ENCODE results near the gene HRAS. TPM values are rescaled to one million over a fixed set of nuclear protein-coding genes. Genes with fewer than 3 reads are reported as not detected.

The HRAS gene
- total and polyA plus RNA-seq, 2 of the 13 experiments (the other 11 are each of a cell fraction or from before 2014, with no cell fraction given), result 32.9 to 50.0 TPM

DNA sequence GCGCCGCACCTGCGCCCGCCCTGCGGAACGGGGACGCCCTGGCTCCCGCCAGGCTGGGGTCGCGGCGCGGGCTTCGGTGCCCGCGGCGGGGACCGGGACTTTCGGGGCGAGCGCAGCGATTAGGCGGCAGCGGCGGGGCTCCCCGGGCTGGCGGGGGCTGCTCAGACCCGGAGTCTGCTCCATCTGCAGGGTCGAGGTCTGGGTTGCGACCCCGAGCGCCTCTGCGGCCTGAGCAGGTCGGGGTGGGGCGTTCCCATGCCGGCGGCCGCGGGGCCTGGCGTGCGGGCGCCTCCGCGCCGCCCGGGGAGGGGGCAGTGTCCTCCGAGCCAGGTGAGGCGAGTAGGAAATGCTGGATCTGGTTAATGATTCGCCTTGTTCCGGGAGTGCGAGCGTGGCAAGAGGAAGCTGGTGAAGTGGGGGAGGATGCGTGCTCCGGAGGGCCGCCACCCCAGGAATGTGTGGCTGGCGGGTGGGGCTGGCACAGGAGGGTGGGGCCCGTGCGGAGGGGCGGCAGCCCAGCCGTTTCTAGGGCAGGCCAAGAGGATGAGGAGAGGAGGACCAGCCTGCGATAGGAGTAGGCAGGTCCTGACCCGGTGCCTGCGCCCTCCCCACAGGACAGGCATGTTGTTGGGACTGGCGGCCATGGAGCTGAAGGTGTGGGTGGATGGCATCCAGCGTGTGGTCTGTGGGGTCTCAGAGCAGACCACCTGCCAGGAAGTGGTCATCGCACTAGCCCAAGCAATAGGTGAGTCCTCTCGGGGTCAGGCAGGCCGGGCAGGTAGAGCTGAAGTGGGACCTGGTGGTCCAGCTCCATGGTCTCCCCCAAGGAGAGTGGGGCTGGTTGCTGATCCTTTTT, 26.0 kb upstream of the HRAS start (continued):
- TF ChIP-seq, protein P1, sequence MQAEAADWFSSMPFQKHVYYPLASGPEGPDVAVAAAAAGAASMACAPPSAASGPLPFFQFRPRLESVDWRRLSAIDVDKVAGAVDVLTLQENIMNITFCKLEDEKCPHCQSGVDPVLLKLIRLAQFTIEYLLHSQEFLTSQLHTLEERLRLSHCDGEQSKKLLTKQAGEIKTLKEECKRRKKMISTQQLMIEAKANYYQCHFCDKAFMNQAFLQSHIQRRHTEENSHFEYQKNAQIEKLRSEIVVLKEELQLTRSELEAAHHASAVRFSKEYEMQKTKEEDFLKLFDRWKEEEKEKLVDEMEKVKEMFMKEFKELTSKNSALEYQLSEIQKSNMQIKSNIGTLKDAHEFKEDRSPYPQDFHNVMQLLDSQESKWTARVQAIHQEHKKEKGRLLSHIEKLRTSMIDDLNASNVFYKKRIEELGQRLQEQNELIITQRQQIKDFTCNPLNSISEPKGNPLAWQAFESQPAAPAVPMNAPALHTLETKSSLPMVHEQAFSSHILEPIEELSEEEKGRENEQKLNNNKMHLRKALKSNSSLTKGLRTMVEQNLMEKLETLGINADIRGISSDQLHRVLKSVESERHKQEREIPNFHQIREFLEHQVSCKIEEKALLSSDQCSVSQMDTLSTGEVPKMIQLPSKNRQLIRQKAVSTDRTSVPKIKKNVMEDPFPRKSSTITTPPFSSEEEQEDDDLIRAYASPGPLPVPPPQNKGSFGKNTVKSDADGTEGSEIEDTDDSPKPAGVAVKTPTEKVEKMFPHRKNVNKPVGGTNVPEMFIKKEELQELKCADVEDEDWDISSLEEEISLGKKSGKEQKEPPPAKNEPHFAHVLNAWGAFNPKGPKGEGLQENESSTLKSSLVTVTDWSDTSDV (CRISPR knock-in tag; IDR thresholded peaks at IDR 0.05), result no peak
- peak; percentile 48; the same call in 1 of the 2 replicates for TF ChIP-seq THAP11 (CRISPR knock-in tag; IDR thresholded peaks at IDR 0.05)
- TF ChIP-seq, protein P2, sequence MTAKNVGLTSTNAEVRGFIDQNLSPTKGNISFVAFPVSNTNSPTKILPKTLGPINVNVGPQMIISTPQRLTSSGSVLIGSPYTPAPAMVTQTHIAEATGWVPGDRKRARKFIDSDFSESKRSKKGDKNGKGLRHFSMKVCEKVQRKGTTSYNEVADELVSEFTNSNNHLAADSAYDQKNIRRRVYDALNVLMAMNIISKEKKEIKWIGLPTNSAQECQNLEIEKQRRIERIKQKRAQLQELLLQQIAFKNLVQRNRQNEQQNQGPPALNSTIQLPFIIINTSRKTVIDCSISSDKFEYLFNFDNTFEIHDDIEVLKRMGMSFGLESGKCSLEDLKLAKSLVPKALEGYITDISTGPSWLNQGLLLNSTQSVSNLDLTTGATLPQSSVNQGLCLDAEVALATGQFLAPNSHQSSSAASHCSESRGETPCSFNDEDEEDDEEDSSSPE (CRISPR knock-in tag; IDR thresholded peaks at IDR 0.05), result peak; percentile 47; the same call in 1 of the 2 replicates
- TF ChIP-seq ZNF644 (CRISPR knock-in tag; IDR thresholded peaks at IDR 0.05; ENCODE audit: low read depth), result no peak
- TF ChIP-seq, protein P3, sequence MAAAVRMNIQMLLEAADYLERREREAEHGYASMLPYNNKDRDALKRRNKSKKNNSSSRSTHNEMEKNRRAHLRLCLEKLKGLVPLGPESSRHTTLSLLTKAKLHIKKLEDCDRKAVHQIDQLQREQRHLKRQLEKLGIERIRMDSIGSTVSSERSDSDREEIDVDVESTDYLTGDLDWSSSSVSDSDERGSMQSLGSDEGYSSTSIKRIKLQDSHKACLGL (CRISPR knock-in tag; IDR thresholded peaks at IDR 0.05), result no peak; the same call in 1 of the 2 replicates
- TF ChIP-seq SALL2 (CRISPR knock-in tag; IDR thresholded peaks at IDR 0.05), result 0 out of 2 replicates have a peak, but pooled peaks have one; percentile 41
- TF ChIP-seq TAF15 (IDR thresholded peaks at IDR 0.05; ENCODE audit: low read depth, low read length, poor library complexity, severe bottlenecking), result no peak
- peak; percentile 31; the same call in 1 of the 2 replicates for TF ChIP-seq CEBPG (CRISPR knock-in tag; IDR thresholded peaks at IDR 0.05)
- TF ChIP-seq ZNF766 (CRISPR knock-in tag; IDR thresholded peaks at IDR 0.05; ENCODE audit: borderline replicate concordance), result no peak
- peak; percentile 50; the same call in 1 of the 2 replicates for TF ChIP-seq TAF1 (CRISPR knock-in tag; IDR thresholded peaks at IDR 0.05)
- TF ChIP-seq PHF21A (CRISPR knock-in tag; IDR thresholded peaks at IDR 0.05), result peak; percentile 66
- TF ChIP-seq ZNF615 (CRISPR knock-in tag; IDR thresholded peaks at IDR 0.05; ENCODE audit: borderline replicate concordance), result no peak
- TF ChIP-seq, protein P4, sequence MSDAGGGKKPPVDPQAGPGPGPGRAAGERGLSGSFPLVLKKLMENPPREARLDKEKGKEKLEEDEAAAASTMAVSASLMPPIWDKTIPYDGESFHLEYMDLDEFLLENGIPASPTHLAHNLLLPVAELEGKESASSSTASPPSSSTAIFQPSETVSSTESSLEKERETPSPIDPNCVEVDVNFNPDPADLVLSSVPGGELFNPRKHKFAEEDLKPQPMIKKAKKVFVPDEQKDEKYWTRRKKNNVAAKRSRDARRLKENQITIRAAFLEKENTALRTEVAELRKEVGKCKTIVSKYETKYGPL (CRISPR knock-in tag; IDR thresholded peaks at IDR 0.05), result no peak
- TF ChIP-seq ZNF605 (CRISPR knock-in tag; IDR thresholded peaks at IDR 0.05), result no peak
- TF ChIP-seq, protein P5, sequence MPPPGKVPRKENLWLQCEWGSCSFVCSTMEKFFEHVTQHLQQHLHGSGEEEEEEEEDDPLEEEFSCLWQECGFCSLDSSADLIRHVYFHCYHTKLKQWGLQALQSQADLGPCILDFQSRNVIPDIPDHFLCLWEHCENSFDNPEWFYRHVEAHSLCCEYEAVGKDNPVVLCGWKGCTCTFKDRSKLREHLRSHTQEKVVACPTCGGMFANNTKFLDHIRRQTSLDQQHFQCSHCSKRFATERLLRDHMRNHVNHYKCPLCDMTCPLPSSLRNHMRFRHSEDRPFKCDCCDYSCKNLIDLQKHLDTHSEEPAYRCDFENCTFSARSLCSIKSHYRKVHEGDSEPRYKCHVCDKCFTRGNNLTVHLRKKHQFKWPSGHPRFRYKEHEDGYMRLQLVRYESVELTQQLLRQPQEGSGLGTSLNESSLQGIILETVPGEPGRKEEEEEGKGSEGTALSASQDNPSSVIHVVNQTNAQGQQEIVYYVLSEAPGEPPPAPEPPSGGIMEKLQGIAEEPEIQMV (CRISPR knock-in tag; IDR thresholded peaks at IDR 0.05; ENCODE audit: low read depth), result no peak
- TF ChIP-seq ARID2 (CRISPR knock-in tag; IDR thresholded peaks at IDR 0.05; ENCODE audit: borderline replicate concordance), result no peak
- peak; percentile 33; the same call in 1 of the 2 replicates for TF ChIP-seq MTA1 (CRISPR knock-in tag; IDR thresholded peaks at IDR 0.05; ENCODE audit: borderline replicate concordance)
- TF ChIP-seq, protein P6, sequence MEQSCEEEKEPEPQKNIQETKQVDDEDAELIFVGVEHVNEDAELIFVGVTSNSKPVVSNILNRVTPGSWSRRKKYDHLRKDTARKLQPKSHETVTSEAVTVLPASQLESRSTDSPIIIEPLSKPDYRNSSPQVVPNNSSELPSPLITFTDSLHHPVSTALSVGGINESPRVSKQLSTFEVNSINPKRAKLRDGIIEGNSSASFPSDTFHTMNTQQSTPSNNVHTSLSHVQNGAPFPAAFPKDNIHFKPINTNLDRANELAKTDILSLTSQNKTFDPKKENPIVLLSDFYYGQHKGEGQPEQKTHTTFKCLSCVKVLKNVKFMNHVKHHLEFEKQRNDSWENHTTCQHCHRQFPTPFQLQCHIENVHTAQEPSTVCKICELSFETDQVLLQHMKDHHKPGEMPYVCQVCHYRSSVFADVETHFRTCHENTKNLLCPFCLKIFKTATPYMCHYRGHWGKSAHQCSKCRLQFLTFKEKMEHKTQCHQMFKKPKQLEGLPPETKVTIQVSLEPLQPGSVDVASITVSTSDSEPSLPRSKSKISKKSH (CRISPR knock-in tag; IDR thresholded peaks at IDR 0.05; ENCODE audit: borderline replicate concordance), result 0 out of 2 replicates have a peak, but pooled peaks have one; percentile 23
- no peak for TF ChIP-seq CC2D1A (CRISPR knock-in tag; IDR thresholded peaks at IDR 0.05)
- no peak for TF ChIP-seq RBAK (CRISPR knock-in tag; IDR thresholded peaks at IDR 0.05)
- TF ChIP-seq PLRG1 (conservative IDR thresholded peaks at IDR 0.05), result no peak
